HCT116 (cell line): Measurements from ENCODE around the gene PRM3. TPM values are rescaled to one million over a fixed set of nuclear protein-coding genes. Genes with fewer than 3 reads are reported as not detected.

Experiments
- ATAC-seq: fragments of 200-7000 bp; cut with Tn5 transposase; 2 replicates; pipeline ENCODE4 v1.9.1; 2020; ENCODE audit warnings: mild to moderate bottlenecking, moderate library complexity
- BruUV-seq: library from RNA; stranded (reverse); fragments of 400-500 nt; replicated peaks from 2 replicates; lab custom pipeline; 2021; lab: Mats Ljungman, UMichigan
- CTCF ChIA-PET: fragments of 300-600 bp; sonication (Branson Sonifier 250); formaldehyde crosslinking; loops from one replicate; lab custom pipeline; 2021; ENCODE audit warnings: antibody characterized with exemption; lab: Charles Lee
- POLR2A ChIA-PET: fragments of 300-600, 350-600 bp; sonication (Branson Sonifier 250); formaldehyde crosslinking; loops from one replicate; lab custom pipeline; 2021; ENCODE audit warnings: antibody characterized with exemption; lab: Charles Lee
- RAD21 ChIA-PET, 2 experiments: fragments of 300-600 bp; sonication (Branson Sonifier 250); formaldehyde crosslinking; loops; one replicate each; lab custom pipeline; 2023; ENCODE audit warnings: low total read pairs in 2 of 2; ENCODE audit not compliant: uncharacterized antibody in 2 of 2, unreplicated experiment in 2 of 2, low non-redundant PET in 1 of 2; lab: Charles Lee
- DNase-seq: peaks from one replicate; pipeline ENCODE4 v3.0.0-alpha.2; 2010; ENCODE audit warnings: low read depth, low spot score
- H2AFZ ChIP-seq: fragments of 200-600 bp; shearing (Covaris generic), sonication (generic); 2 replicates; pipeline ENCODE4 v1.6.1; 2017; ENCODE audit warnings: low read depth, mixed run types, mixed read lengths, antibody characterized with exemption, low read length; ENCODE audit not compliant: poor library complexity, severe bottlenecking
- H3K27ac ChIP-seq: 2 replicates; pipeline ENCODE4 v1.5.1; 2012; ENCODE audit warnings: low read depth, low read length
- H3K27me3 ChIP-seq: fragments of 200-600 bp; sonication (generic); 2 replicates; pipeline ENCODE4 v1.6.1; 2016; ENCODE audit warnings: mixed run types, low read length, mixed read lengths; ENCODE audit not compliant: insufficient read depth
- H3K36me3 ChIP-seq, 2 experiments: fragments of 200-500 bp in 1 of 2; fragments of 200-600 bp in 1 of 2; sonication (Bioruptor generic) in 1 of 2; sonication (generic) in 1 of 2; 2 replicates each; pipeline versions ENCODE4 v1.5.1 to v1.6.1; 2014 to 2016; ENCODE audit warnings: low read length in 2 of 2, inconsistent platforms in 1 of 2, mixed read lengths in 1 of 2, mixed run types in 1 of 2; ENCODE audit not compliant: insufficient read depth in 2 of 2, control insufficient read depth in 1 of 2
- H3K4me1 ChIP-seq, 2 experiments: fragments of 200-600 bp in 1 of 2; sonication (generic) in 1 of 2; 2 replicates each; pipeline versions ENCODE4 v1.5.1 to v1.6.1; 2012 to 2017; ENCODE audit warnings: low read length in 2 of 2, inconsistent platforms in 1 of 2, mild to moderate bottlenecking in 1 of 2, mixed read lengths in 1 of 2, mixed run types in 1 of 2, moderate library complexity in 1 of 2; ENCODE audit not compliant: insufficient read depth in 2 of 2, control insufficient read depth in 1 of 2
- H3K4me2 ChIP-seq: fragments of 200-600 bp; sonication (generic); 2 replicates; pipeline ENCODE4 v1.6.1; 2017; ENCODE audit warnings: mixed run types, low read length, mixed read lengths
- H3K4me3 ChIP-seq, 2 experiments: fragments of 200-600 bp in 1 of 2; sonication (generic) in 1 of 2; replicated peaks in 1 of 2; 2 replicates each; pipeline ENCODE4 v1.5.1; 2011 to 2016; ENCODE audit warnings: low read length in 2 of 2, control low read depth in 1 of 2, low read depth in 1 of 2, mild to moderate bottlenecking in 1 of 2, mixed read lengths in 1 of 2, mixed run types in 1 of 2
- H3K79me2 ChIP-seq: fragments of 200-600 bp; sonication (generic); 2 replicates; pipeline ENCODE4 v1.6.1; 2017; ENCODE audit warnings: mild to moderate bottlenecking, mixed run types, low read length, moderate library complexity, mixed read lengths; ENCODE audit not compliant: insufficient read depth
- H3K9ac ChIP-seq: fragments of 200-600 bp; sonication (generic); 2 replicates; pipeline ENCODE4 v1.6.1; 2016; ENCODE audit warnings: low read length, mixed read lengths
- H3K9me2 ChIP-seq: fragments of 200-600 bp; sonication (generic), shearing (Covaris generic); 2 replicates; pipeline ENCODE4 v1.6.1; 2017; ENCODE audit warnings: mixed run types, mild to moderate bottlenecking, moderate library complexity; ENCODE audit not compliant: insufficient read depth
- H3K9me3 ChIP-seq, 2 experiments: fragments of 200-500 bp in 1 of 2; fragments of 200-600 bp in 1 of 2; sonication (Bioruptor generic) in 1 of 2; sonication (generic) in 1 of 2; 2 replicates each; pipeline ENCODE4 v1.6.1; 2014 to 2017; ENCODE audit warnings: low read length in 2 of 2, mixed read lengths in 2 of 2, inconsistent platforms in 1 of 2, low read depth in 1 of 2, mild to moderate bottlenecking in 1 of 2, mixed run types in 1 of 2, moderate library complexity in 1 of 2; ENCODE audit not compliant: control insufficient read depth in 1 of 2, insufficient read depth in 1 of 2
- H4K20me1 ChIP-seq: fragments of 200-600 bp; sonication (generic), shearing (Covaris generic); 2 replicates; pipeline ENCODE4 v1.6.1; 2017; ENCODE audit warnings: mixed run types, mild to moderate bottlenecking, moderate library complexity; ENCODE audit not compliant: insufficient read depth
- EGR1 ChIP-seq: IDR thresholded peaks from 2 replicates; pipeline ENCODE4 v1.6.1; 2012; ENCODE audit warnings: low read depth
- ELF1 ChIP-seq: IDR thresholded peaks from 2 replicates; pipeline ENCODE4 v1.6.1; 2012; ENCODE audit warnings: low read depth, borderline replicate concordance
- EZH2phosphoT487 ChIP-seq: fragments of 200-600 bp; IDR thresholded peaks from 2 replicates; pipeline ENCODE4 v1.6.1; 2018; ENCODE audit warnings: antibody characterized with exemption, borderline replicate concordance
- SP1 ChIP-seq: IDR thresholded peaks from 2 replicates; pipeline ENCODE4 v1.6.1; 2012; ENCODE audit warnings: low read depth
- TCF7L2 ChIP-seq: IDR thresholded peaks from 2 replicates; pipeline ENCODE4 v1.7.0; 2011; ENCODE audit warnings: borderline replicate concordance, inconsistent platforms; ENCODE audit not compliant: insufficient read depth, insufficient read length; ENCODE audit errors: extremely low read depth
- YY1 ChIP-seq: IDR thresholded peaks from 2 replicates; pipeline ENCODE4 v1.6.1; 2011; ENCODE audit warnings: low read length, low read depth, moderate library complexity, mild to moderate bottlenecking; ENCODE audit not compliant: insufficient replicate concordance; ENCODE audit errors: extremely low read depth
- intact Hi-C: fragments of 100-400 bp; cut with micrococcal nuclease; formaldehyde crosslinking; loops from 2 replicates; pipeline ENCODE4 v1.10.0; 2022
- total RNA-seq: library from RNA; stranded (reverse); gene quantifications from one replicate; pipeline ENCODE4 v1.2.1, GENCODE V29; 2021; ENCODE audit not compliant: unreplicated experiment
- TF ChIP-seq, protein P1 (sequence below): IDR thresholded peaks from 2 replicates; pipeline ENCODE4 v1.6.1; 2012; ENCODE audit warnings: low read depth
- TF ChIP-seq, protein P2 (sequence below): IDR thresholded peaks from 2 replicates; pipeline ENCODE4 v1.6.1; 2011; ENCODE audit warnings: mild to moderate bottlenecking, low read length, moderate library complexity; ENCODE audit not compliant: insufficient replicate concordance; ENCODE audit errors: extremely low read depth
- TF ChIP-seq, protein P3 (sequence below), 3 experiments: fragments of 200-600 bp in 1 of 3; sonication (generic) in 1 of 3; IDR thresholded peaks in 2 of 3; conservative IDR thresholded peaks in 1 of 3; 2 replicates each; pipeline ENCODE4 v1.5.1; 2012 to 2017; ENCODE audit warnings: low read depth in 2 of 3, low read length in 2 of 3, antibody characterized with exemption in 1 of 3, borderline replicate concordance in 1 of 3, control low read depth in 1 of 3, mild to moderate bottlenecking in 1 of 3, mixed read lengths in 1 of 3, mixed run types in 1 of 3, moderate library complexity in 1 of 3; ENCODE audit not compliant: insufficient read depth in 1 of 3
- TF ChIP-seq, protein P4 (sequence below): IDR thresholded peaks from 2 replicates; pipeline ENCODE4 v1.6.1; 2012

PRM3 gene
- total RNA-seq, 1 experiment from 2014 or later = not detected

DNA sequence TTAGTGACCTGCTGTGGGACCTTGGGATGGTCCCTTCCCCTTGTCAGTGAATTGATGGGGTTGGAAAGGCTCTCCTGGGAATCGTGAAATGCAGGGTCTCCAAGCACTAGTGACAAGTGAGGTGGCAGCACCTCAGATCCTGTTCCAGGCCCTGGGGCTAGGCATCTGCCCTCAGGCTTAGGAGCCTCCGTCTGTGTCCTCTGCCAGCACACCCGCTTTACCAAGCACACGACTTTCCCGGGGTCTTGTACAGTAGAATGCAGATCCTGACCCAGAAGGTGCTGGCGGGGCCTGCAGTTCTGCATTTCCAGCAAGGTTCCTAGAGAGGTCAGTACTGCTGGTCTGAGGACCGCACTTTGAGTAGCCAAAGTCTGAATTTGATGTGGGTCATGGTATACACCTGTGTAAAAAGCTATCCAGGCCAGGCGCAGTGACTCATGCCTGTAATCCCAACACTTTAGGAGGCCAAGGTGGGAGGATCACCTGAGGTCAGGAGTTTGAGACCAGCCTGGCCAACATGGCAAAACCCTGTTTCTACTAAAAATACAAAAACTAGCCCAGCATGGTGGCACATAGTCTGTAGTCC is 41.0 kb upstream of the PRM3 start (continued):
- TF ChIP-seq, protein P1, sequence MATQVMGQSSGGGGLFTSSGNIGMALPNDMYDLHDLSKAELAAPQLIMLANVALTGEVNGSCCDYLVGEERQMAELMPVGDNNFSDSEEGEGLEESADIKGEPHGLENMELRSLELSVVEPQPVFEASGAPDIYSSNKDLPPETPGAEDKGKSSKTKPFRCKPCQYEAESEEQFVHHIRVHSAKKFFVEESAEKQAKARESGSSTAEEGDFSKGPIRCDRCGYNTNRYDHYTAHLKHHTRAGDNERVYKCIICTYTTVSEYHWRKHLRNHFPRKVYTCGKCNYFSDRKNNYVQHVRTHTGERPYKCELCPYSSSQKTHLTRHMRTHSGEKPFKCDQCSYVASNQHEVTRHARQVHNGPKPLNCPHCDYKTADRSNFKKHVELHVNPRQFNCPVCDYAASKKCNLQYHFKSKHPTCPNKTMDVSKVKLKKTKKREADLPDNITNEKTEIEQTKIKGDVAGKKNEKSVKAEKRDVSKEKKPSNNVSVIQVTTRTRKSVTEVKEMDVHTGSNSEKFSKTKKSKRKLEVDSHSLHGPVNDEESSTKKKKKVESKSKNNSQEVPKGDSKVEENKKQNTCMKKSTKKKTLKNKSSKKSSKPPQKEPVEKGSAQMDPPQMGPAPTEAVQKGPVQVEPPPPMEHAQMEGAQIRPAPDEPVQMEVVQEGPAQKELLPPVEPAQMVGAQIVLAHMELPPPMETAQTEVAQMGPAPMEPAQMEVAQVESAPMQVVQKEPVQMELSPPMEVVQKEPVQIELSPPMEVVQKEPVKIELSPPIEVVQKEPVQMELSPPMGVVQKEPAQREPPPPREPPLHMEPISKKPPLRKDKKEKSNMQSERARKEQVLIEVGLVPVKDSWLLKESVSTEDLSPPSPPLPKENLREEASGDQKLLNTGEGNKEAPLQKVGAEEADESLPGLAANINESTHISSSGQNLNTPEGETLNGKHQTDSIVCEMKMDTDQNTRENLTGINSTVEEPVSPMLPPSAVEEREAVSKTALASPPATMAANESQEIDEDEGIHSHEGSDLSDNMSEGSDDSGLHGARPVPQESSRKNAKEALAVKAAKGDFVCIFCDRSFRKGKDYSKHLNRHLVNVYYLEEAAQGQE = no peak
- TF ChIP-seq SP1 (no peak), TCF7L2 (no peak), EZH2phosphoT487 (no peak)
- TF ChIP-seq, protein P2, sequence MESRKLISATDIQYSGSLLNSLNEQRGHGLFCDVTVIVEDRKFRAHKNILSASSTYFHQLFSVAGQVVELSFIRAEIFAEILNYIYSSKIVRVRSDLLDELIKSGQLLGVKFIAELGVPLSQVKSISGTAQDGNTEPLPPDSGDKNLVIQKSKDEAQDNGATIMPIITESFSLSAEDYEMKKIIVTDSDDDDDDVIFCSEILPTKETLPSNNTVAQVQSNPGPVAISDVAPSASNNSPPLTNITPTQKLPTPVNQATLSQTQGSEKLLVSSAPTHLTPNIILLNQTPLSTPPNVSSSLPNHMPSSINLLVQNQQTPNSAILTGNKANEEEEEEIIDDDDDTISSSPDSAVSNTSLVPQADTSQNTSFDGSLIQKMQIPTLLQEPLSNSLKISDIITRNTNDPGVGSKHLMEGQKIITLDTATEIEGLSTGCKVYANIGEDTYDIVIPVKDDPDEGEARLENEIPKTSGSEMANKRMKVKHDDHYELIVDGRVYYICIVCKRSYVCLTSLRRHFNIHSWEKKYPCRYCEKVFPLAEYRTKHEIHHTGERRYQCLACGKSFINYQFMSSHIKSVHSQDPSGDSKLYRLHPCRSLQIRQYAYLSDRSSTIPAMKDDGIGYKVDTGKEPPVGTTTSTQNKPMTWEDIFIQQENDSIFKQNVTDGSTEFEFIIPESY = no peak
- TF ChIP-seq, all 23 proteins: peak for 0

DNA sequence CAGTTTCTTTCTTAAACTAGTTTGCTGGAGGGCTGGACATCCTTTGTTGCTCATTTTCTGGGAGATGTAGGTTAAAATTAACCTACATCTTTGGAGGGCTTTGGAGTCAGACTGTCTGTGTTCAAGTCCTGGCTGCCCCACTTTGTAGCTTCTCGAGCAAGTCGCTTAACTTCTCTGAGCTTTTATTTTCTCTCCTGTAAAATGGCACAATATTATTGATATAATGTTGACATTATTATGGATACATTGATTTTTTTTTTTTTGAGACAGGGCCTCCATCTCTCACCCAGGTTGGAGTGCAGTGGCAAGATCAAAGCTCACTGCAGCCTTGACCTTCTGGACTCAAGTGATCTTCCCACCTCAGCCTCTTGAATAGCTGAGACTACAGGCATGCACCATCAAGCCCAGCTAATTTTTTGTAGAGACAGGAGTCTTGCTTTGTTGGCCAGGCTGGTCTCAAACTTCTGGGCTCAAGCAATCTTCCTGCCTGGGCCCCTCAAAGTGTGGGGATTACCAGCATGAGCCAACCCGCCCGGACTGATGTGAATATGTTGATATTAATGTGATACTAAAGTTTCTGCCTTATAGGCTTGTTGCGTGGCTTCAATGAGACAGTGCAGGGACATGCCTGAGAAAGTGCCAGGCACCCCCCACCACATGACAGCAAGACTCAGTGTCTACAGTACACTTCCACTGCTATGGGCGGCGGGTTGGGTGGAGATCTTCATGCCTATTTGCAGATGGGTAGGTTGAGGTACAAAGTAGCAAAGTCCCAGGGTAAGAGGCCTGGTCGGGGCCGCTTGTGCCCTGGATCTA is 40.3 kb upstream of the PRM3 start:
- ChIA-PET POLR2A (no interaction called here), RAD21 (no interaction called here), CTCF (no interaction called here)
- peaks cover 36 to 42% of the 10 kb centered on the region in 2 experiments for H3K4me1 ChIP-seq
- no peaks in the 10 kb centered on the region for H3K79me2 ChIP-seq
- DNase-seq (no peak), ATAC-seq (no peak)
- H3K4me2 ChIP-seq = peak overlapping the region; percentile 88
- H3K4me3 ChIP-seq = peak overlapping the region in 1 of 2 experiments; percentile 53; a peak in 1 of 4 replicates
- H2AFZ ChIP-seq = no peak overlapping the region
- H3K9me2 ChIP-seq = no peaks in the 10 kb centered on the region
- H3K27ac ChIP-seq = peak overlapping the region; percentile 46; the same call in 1 of the 2 replicates
- H3K36me3 ChIP-seq = no peaks in the 10 kb centered on the region
- intact Hi-C loops = no loop called here
- H4K20me1 ChIP-seq = no peaks in the 10 kb centered on the region
- TF ChIP-seq, protein P3, sequence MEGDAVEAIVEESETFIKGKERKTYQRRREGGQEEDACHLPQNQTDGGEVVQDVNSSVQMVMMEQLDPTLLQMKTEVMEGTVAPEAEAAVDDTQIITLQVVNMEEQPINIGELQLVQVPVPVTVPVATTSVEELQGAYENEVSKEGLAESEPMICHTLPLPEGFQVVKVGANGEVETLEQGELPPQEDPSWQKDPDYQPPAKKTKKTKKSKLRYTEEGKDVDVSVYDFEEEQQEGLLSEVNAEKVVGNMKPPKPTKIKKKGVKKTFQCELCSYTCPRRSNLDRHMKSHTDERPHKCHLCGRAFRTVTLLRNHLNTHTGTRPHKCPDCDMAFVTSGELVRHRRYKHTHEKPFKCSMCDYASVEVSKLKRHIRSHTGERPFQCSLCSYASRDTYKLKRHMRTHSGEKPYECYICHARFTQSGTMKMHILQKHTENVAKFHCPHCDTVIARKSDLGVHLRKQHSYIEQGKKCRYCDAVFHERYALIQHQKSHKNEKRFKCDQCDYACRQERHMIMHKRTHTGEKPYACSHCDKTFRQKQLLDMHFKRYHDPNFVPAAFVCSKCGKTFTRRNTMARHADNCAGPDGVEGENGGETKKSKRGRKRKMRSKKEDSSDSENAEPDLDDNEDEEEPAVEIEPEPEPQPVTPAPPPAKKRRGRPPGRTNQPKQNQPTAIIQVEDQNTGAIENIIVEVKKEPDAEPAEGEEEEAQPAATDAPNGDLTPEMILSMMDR (IDR thresholded peaks at IDR 0.05 in 2 of 3, conservative IDR thresholded peaks at IDR 0.05 in 1 of 3; ENCODE audit: borderline replicate concordance in 1 of 3, insufficient read depth in 1 of 3, low read depth in 2 of 3, low read length in 2 of 3) = no peak
- TF ChIP-seq TCF7L2 = no peak
- TF ChIP-seq, protein P2 = no peak
- no peak for TF ChIP-seq EGR1
- TF ChIP-seq, protein P4, sequence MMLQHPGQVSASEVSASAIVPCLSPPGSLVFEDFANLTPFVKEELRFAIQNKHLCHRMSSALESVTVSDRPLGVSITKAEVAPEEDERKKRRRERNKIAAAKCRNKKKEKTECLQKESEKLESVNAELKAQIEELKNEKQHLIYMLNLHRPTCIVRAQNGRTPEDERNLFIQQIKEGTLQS = no peak
- no peak for TF ChIP-seq YY1
- TF ChIP-seq ELF1 = no peak
- no peaks in the 10 kb centered on the region for H3K27me3 ChIP-seq
- no peaks in the 10 kb centered on the region for H3K9me3 ChIP-seq
- H3K9ac ChIP-seq = 0 out of 2 replicates have a peak overlapping the region, but pooled peaks have one; percentile 34
- BruUV-seq = no TSS peak
